ENCODE measurements around the gene FOXF1. TPM values are rescaled to one million over a fixed set of nuclear protein-coding genes. Genes with fewer than 3 reads are reported as not detected.

The FOXF1 gene
- total and polyA plus RNA-seq, 2 of the 13 experiments (the other 11 are each of a cell fraction or from before 2014, with no cell fraction given), result not detected

DNA sequence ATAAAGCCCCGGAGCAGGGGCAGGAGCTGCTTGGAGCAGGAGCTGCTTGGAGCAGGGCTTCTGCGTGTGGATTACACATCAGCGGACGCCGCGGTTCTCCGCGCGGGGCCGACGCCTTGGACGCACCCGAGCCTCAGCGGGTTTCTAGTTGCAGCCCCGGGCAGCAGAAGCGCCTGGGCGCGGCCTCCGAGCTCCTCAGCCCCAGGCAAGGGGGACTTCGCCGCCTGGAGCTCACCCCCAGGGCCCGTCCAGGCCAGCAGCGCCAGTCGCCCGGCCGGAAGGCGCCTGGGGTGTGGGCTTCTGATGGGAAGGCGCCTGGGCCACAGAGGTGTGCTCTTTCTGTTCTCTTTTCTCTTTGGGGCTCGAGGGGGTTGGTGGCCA, 6.3 kb downstream of the FOXF1 start:
- peaks cover 9% of the 10 kb centered on the region for H3K4me1 ChIP-seq (ENCODE audit: insufficient read depth, low read length)
- no peak overlapping the region for H3K4me3 ChIP-seq (replicated peaks in 1 of 3; ENCODE audit: insufficient read depth in 1 of 3, low read depth in 2 of 3, low read length in 3 of 3)
- no peak overlapping the region for H2AFZ ChIP-seq (ENCODE audit: low read length)
- ChIA-PET POLR2A (no interaction called here), CTCF (ENCODE audit: low intra/inter-chr PET ratio, low total read pairs) (interaction anchor here (1.1 to 2.7 kb wide), 3 partner anchors 176 to 472 kb away, joined by 3 to 23 read pairs (median 21); no protein-coding TSS in a partner anchor)
- H3K9me3 ChIP-seq (ENCODE audit: low read length), result no peaks in the 10 kb centered on the region
- H3K4me2 ChIP-seq (ENCODE audit: low read depth, low read length), result no peak overlapping the region
- DNase-seq (ENCODE audit: low spot score) (no peak), ATAC-seq (no peak), FAIRE-seq (no peak)
- no peaks in the 10 kb centered on the region for H3K79me2 ChIP-seq (ENCODE audit: insufficient read depth, low read length)
- H3K27ac ChIP-seq (ENCODE audit: extremely low read length, insufficient read depth, low read length), result no peak overlapping the region
- TF ChIP-seq ZNF746 (CRISPR knock-in tag; IDR thresholded peaks at IDR 0.05) (no peak), PLRG1 (conservative IDR thresholded peaks at IDR 0.05) (no peak), ZNF607 (CRISPR knock-in tag; IDR thresholded peaks at IDR 0.05; ENCODE audit: borderline replicate concordance) (no peak)
- TF ChIP-seq, protein P1, sequence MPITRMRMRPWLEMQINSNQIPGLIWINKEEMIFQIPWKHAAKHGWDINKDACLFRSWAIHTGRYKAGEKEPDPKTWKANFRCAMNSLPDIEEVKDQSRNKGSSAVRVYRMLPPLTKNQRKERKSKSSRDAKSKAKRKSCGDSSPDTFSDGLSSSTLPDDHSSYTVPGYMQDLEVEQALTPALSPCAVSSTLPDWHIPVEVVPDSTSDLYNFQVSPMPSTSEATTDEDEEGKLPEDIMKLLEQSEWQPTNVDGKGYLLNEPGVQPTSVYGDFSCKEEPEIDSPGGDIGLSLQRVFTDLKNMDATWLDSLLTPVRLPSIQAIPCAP (CRISPR knock-in tag; IDR thresholded peaks at IDR 0.05; ENCODE audit: low read depth), result no peak
- TF ChIP-seq, protein P2, sequence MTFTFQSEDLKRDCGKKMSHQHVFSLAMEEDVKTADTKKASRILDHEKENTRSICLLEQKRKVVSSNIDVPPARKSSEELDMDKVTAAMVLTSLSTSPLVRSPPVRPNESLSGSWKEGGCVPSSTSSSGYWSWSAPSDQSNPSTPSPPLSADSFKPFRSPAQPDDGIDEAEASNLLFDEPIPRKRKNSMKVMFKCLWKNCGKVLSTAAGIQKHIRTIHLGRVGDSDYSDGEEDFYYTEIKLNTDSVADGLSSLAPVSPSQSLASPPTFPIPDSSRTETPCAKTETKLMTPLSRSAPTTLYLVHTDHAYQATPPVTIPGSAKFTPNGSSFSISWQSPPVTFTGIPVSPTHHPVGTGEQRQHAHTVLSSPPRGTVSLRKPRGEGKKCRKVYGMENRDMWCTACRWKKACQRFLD (CRISPR knock-in tag; IDR thresholded peaks at IDR 0.05; ENCODE audit: borderline replicate concordance), result no peak
- TF ChIP-seq, protein P3, sequence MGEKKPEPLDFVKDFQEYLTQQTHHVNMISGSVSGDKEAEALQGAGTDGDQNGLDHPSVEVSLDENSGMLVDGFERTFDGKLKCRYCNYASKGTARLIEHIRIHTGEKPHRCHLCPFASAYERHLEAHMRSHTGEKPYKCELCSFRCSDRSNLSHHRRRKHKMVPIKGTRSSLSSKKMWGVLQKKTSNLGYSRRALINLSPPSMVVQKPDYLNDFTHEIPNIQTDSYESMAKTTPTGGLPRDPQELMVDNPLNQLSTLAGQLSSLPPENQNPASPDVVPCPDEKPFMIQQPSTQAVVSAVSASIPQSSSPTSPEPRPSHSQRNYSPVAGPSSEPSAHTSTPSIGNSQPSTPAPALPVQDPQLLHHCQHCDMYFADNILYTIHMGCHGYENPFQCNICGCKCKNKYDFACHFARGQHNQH (CRISPR knock-in tag; IDR thresholded peaks at IDR 0.05), result no peak
- intact Hi-C loops (cut with micrococcal nuclease; ENCODE audit: unreplicated experiment) (loop anchor here (1.0 kb wide), 1 partner anchor 176 kb away; no protein-coding TSS in a partner anchor), in situ Hi-C loops (cut with HindIII; ENCODE audit: extremely low pct_ligation_motif_present, low pct_unique_long_range_greater_than_20kb) (loop anchor here (5.0 to 25.0 kb wide), 4 partner anchors 174 to 704 kb away; no protein-coding TSS in a partner anchor)
- H3K9ac ChIP-seq (ENCODE audit: insufficient read depth, low read depth, low read length), result no peak overlapping the region
- peaks cover 18 to 90% of the 10 kb centered on the region in 2 experiments for H3K27me3 ChIP-seq (ENCODE audit: control insufficient read depth in 1 of 2, insufficient read depth in 2 of 2, low read length in 2 of 2)
- no peaks in the 10 kb centered on the region; the same call in 1 of the 2 replicates for H4K20me1 ChIP-seq (ENCODE audit: insufficient read depth, low read length)
- BruUV-seq (replicated peaks), result no TSS peak
- WGBS (ENCODE audit: low lambda C conversion rate), result 52% methylated on average over 15 of the region's 29 CpGs
- no peaks in the 10 kb centered on the region for H3K36me3 ChIP-seq (replicated peaks in 1 of 2; ENCODE audit: control insufficient read depth in 1 of 2, insufficient read depth in 2 of 2, low read length in 2 of 2)

Data from HepG2 (cell line).